NCI-H524 treated with DMSO at 0.1 percent for 48 hours (cell line): ENCODE results near the gene LIMK1.
"Not testable (repeated sequence)": the region's sequence is repeated elsewhere in the genome, so short reads cannot be mapped to it uniquely, and the experiment has no call there.

Experiments
- DNase-seq: peaks from one replicate; lab custom pipeline; 2025; lab: John Stamatoyannopoulos, UW

The LIMK1 gene

GRCh38 chr7:74084722-74085578 is 1.3 kb downstream of the LIMK1 start:
- no peak for DNase-seq

- no peak for DNase-seq
Observed at GRCh38 chr7:74087791-74088453, 4.3 kb downstream of the LIMK1 start.

GRCh38 chr7:74092321-74092963 is 8.8 kb downstream of the LIMK1 start:
- DNase-seq: no peak

- no peak for DNase-seq
Observed at GRCh38 chr7:74092964-74093471, 9.4 kb downstream of the LIMK1 start.

DNA sequence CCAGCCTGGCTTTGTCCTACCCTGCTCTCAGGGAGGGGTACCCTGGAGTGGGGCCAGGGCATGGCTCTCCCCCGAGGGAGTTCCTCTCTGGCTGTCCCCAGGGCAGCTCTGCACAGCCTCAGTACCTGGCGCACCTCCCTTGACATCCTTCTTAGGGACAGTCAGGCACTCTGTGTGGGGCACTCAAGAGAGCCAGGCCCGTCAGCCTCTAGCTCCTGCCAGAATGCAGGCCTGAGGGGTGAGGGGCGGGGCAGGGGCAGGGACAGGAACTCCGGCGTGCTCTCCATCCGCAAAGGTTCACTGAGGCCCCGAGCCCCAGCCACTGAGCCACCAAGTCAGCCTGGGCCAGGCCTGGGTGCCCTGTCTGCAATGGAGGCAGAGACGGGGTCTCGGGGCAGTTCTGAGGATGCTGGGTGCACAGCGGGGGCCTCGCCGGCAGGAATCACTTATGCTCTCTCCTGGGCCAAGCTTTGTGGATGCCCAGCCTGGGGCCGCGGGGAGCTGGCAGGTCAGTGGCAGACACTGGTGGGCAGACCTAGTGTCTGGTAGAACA is 10.1 kb downstream of the LIMK1 start:
- DNase-seq: no peak

DNA sequence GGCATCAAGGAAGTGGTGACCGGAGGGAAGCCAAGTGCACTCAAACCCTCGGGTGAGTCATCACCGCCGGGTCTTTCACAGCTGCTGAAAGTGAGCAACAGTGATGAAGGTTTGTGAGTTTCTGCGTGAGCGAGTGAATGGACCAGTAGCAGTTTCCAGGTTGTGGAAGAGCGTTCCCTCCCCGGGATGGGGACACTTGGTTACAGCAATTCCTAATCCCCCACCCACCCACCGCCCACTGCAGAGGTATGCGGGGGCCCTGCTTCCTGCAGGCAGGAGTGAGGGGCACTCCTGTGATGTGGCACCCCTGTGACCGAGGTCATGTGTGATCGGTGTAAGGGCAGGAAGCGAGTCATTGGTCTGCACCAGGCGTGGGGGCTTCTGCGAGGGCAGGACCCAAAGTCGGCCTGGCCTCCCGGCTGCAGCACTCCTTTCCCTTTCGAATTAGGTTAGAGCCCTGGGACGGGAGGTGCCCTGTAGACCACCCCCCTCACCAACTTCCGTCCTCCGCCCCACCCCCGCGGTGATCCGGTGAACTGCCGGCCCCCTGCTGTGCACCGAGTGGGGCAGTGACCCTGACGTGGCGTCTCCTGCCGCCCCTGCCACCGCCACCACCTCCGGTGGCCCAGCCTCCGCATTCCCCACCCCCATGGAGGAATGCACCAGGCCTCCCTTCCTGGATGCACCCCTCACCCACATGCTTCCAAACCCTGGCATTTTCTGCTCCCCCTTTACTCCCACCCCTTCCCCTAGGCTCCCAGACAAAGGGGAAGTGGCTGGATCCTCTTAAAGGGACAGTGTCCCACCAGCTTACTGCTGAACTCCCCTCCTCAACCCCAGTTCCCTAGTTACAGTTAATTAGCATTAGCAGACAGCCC is 10.9 kb downstream of the LIMK1 start:
- DNase-seq: no peak

DNA sequence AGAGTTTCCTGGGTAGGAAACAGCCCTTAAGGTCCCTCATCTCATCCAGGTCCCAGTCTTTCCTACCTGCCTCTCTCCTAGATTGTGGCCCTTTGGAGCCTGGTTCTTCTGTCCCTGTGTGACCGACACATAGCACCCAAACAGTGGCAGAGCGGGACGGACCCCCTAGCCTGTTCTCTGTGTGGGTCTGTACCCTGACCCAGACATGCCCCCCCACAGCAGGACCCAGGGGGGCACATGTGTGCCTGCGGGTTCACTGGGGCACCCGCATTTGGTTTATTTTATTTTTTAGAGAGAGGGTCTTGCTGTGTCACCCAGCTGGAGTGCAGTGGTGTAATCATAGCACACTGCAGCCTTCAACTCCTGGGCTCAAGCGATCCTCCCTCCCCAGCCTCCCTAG is 11.5 kb downstream of the LIMK1 start:
- no peak for DNase-seq

GRCh38 chr7:74097937-74098614 is 14.5 kb downstream of the LIMK1 start:
- no peak for DNase-seq

- DNase-seq: no peak
Observed at GRCh38 chr7:74099031-74099430, 15.4 kb downstream of the LIMK1 start.

- DNase-seq: no peak
Observed at GRCh38 chr7:74101061-74101681, 17.6 kb downstream of the LIMK1 start.

DNA sequence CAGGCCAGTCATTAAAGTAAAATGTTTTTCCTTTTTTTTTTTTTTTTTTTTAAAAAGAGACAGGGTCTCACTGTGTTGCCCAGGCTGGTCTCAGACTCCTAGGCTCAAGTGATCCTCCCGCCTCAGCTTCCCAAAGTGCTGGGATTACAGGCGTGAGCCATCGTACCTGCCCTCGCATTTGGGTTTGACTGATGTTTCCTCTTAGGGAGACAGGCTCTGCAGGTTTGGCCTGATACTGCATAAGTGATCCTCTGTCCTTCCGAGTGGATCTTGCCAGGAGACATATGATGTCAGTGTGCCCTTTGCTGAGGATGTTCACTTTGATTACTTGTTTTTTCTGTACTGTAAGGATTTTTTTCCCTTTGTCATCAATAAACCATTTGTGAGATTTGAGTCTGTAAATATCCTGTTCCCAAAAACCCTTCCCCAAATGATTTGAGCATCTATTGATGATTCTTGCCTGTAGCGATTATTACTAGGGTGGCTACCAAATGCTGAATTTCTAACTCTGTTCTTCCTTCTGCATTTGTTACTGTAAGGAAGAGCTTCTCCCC is 19.7 kb downstream of the LIMK1 start:
- no peak for DNase-seq

DNA sequence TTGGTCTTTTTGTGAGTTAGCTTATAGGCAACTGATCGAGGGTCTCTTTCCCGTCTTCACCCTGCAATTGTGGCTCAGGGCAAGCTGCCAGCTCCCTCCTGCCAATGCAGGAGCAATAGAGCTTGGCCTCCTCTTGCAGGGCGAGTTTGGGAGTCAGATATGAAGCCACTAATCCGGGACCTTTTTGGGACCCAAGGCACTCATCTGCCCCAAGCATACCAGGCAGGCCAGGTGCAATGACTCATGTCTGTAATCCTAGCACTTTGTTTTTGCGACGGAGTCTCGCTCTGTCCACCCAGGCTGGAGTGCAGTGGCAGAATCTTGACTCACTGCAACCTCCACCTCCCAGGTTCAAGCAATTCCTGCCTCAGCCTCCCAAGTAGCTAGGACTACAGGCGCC is 21.1 kb downstream of the LIMK1 start:
- DNase-seq: no peak

GRCh38 chr7:74105992-74106391 is 22.4 kb downstream of the LIMK1 start:
- no peak for DNase-seq

DNA sequence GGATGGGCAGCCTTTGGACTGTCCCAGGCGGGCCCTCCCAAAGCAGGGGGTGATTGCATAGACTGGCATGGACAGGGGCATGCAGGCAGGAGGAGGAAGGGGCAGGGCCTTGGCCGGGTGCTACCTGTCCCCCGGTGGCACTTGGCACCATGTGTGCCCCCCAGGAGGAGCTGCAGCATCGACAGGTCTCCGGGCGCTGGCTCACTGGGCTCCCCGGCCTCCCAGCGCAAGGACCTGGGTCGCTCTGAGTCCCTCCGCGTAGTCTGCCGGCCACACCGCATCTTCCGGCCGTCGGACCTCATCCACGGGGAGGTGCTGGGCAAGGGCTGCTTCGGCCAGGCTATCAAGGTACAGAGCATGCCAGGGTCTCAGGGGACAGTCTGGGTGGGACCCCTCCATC is 23.2 kb downstream of the LIMK1 start:
- no peak for DNase-seq

DNA sequence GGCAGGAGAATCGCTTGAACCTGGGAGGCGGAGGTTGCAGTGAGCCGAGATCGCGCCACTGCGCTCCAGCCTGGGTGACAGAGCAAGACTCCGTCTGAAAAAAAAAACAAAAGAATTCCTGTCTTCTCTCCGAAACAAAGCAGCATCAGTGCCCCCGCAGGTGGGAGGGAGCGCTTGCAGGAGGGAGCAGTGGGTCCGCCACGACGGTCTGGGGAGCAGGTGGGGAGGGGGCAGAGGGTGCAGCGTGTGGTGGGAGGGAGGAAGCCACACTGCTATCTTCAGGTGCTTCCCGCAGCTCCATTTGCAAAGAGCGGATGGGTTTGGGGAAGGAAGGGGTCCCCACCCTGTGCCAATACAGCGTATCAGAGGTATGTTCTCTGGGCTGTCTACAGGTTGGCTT is 31.7 kb downstream of the LIMK1 start:
- no peak for DNase-seq

- no peak for DNase-seq
Observed at GRCh38 chr7:74116356-74116755, 32.8 kb downstream of the LIMK1 start.

DNA sequence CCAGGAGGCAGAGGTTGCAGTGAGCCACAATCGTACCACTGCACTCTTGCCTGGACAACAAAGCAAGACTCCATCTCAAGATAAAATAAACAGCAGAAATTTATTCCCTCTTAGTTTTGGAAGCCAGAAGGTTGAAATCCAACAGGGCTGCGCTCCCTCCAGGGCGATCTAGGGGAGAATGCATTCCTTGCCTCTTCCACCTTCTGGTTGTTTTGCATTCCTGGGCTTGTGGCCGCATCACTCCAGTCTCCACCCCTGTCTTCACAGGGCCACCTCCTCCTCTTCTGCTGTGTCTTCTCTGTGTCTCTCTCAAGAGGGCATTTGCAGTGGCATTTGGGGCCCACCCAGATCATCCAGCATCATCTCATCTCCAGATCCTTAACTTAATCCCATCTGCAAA is 36.2 kb downstream of the LIMK1 start:
- DNase-seq: no peak

DNA sequence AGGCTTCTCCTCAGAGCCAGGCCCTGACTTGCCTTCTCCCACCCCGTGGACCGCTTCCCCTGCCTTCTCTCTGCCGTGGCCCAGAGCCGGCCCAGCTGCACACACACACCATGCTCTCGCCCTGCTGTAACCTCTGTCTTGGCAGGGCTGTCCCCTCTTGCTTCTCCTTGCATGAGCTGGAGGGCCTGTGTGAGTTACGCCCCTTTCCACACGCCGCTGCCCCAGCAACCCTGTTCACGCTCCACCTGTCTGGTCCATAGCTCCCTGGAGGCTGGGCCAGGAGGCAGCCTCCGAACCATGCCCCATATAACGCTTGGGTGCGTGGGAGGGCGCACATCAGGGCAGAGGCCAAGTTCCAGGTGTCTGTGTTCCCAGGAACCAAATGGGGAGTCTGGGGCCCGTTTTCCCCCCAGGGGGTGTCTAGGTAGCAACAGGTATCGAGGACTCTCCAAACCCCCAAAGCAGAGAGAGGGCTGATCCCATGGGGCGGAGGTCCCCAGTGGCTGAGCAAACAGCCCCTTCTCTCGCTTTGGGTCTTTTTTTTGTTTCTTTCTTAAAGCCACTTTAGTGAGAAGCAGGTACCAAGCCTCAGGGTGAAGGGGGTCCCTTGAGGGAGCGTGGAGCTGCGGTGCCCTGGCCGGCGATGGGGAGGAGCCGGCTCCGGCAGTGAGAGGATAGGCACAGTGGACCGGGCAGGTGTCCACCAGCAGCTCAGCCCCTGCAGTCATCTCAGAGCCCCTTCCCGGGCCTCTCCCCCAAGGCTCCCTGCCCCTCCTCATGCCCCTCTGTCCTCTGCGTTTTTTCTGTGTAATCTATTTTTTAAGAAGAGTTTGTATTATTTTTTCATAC is 38.0 kb downstream of the LIMK1 start:
- DNase-seq: no peak

DNA sequence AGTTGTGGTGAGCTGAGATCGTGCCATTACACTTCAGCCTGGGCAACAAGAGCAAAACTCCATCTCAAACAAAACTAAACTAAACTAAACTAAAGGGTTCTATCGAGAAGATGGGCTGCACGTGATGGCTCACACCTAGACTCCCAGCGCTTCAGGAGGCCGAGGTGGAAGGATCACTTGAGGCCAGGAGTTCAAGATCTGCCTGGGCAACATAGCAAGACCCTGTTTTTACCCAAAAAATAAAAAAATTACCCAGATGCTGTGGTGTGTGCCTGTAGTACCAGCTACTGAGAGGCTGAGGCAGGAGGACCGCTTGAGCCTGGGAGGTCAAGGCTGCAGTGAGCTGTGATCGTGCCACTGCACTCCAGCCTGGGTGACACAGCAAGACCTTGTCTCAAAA is 40.3 kb downstream of the LIMK1 start:
- DNase-seq: not testable (repeated sequence)
